RWPE2 (cell line): ENCODE results near the gene SEC14L5.

Experiments
- ATAC-seq: fragments of 200-7000 bp; cut with Tn5 transposase; 3 replicates; pipeline ENCODE4 v1.9.1; 2021; ENCODE audit warnings: low read depth
- DNase-seq: peaks from one replicate; pipeline ENCODE4 v3.0.0-alpha.2; 2020; ENCODE audit warnings: low spot score
- H3K27ac ChIP-seq: fragments of 450-650 bp; 2 replicates; pipeline ENCODE4 v1.5.1; 2017; ENCODE audit warnings: mild to moderate bottlenecking; ENCODE audit not compliant: poor library complexity, severe bottlenecking
- H3K27me3 ChIP-seq: fragments of 250-450 bp; sonication (Bioruptor Pico); 2 replicates; pipeline ENCODE4 v1.5.1; 2021; ENCODE audit warnings: mild to moderate bottlenecking, moderate library complexity; ENCODE audit not compliant: insufficient read depth, poor library complexity, severe bottlenecking
- H3K36me3 ChIP-seq: fragments of 250-450 bp; sonication (Bioruptor Pico); 2 replicates; pipeline ENCODE4 v1.5.1; 2020; ENCODE audit warnings: low read depth, mild to moderate bottlenecking, moderate library complexity
- H3K4me1 ChIP-seq: fragments of 250-450 bp; sonication (Bioruptor Pico); 2 replicates; pipeline ENCODE4 v1.5.1; 2021; ENCODE audit warnings: mild to moderate bottlenecking, moderate library complexity; ENCODE audit not compliant: insufficient read depth, poor library complexity, severe bottlenecking
- H3K4me3 ChIP-seq: fragments of 250-450 bp; sonication (Bioruptor Pico); 2 replicates; pipeline ENCODE4 v1.5.1; 2021; ENCODE audit warnings: mild to moderate bottlenecking, moderate library complexity; ENCODE audit not compliant: severe bottlenecking
- H3K9me3 ChIP-seq: fragments of 250-450 bp; sonication (Bioruptor Pico); 2 replicates; pipeline ENCODE4 v1.5.1; 2021; ENCODE audit warnings: mild to moderate bottlenecking, moderate library complexity; ENCODE audit not compliant: severe bottlenecking
- CTCF ChIP-seq: fragments of 450-650 bp; IDR thresholded peaks from one replicate; pipeline ENCODE4 v1.5.1; 2017; ENCODE audit warnings: mild to moderate bottlenecking, moderate library complexity; ENCODE audit not compliant: poor library complexity, severe bottlenecking

The SEC14L5 gene

GRCh38 chr16:4988647-4989046 is 30.5 kb downstream of the SEC14L5 start:
- H3K4me1 ChIP-seq = no peaks in the 10 kb centered on the region
- DNase-seq = no peak
- H3K36me3 ChIP-seq = no peaks in the 10 kb centered on the region
- H3K27me3 ChIP-seq = peaks cover 26% of the 10 kb centered on the region
- H3K27ac ChIP-seq = no peak overlapping the region
- no peak for ATAC-seq
- no peaks in the 10 kb centered on the region for H3K9me3 ChIP-seq
- no peak overlapping the region for H3K4me3 ChIP-seq
- no peak for TF ChIP-seq CTCF

- no peak for DNase-seq
- ATAC-seq = no peak
- Histone ChIP-seq H3K27ac (no peak overlapping the region), H3K27me3 (peaks cover 26% of the 10 kb centered on the region), H3K36me3 (no peaks in the 10 kb centered on the region), H3K4me1 (no peaks in the 10 kb centered on the region), H3K4me3 (no peak overlapping the region), H3K9me3 (no peaks in the 10 kb centered on the region)
- no peak for TF ChIP-seq CTCF
Measured at GRCh38 chr16:4989391-4990006, 31.4 kb downstream of the SEC14L5 start.

- ATAC-seq (no peak), DNase-seq (no peak)
- no peaks in the 10 kb centered on the region for H3K9me3 ChIP-seq
- H3K4me1 ChIP-seq = no peaks in the 10 kb centered on the region
- peaks cover 26% of the 10 kb centered on the region for H3K27me3 ChIP-seq
- H3K36me3 ChIP-seq = no peaks in the 10 kb centered on the region
- no peak overlapping the region for H3K4me3 ChIP-seq
- no peak for TF ChIP-seq CTCF
- no peak overlapping the region for H3K27ac ChIP-seq
Measured at GRCh38 chr16:4990415-4990814, 32.3 kb downstream of the SEC14L5 start.

- H3K27me3 ChIP-seq = peaks cover 20% of the 10 kb centered on the region
- no peak overlapping the region for H3K27ac ChIP-seq
- DNase-seq = no peak
- H3K4me1 ChIP-seq = no peaks in the 10 kb centered on the region
- H3K4me3 ChIP-seq = no peak overlapping the region
- H3K9me3 ChIP-seq = no peaks in the 10 kb centered on the region
- TF ChIP-seq CTCF = no peak
- H3K36me3 ChIP-seq = no peaks in the 10 kb centered on the region
- no peak for ATAC-seq
Measured at GRCh38 chr16:4991754-4992153, 33.6 kb downstream of the SEC14L5 start.

- Histone ChIP-seq H3K27me3 (no peaks in the 10 kb centered on the region), H3K36me3 (no peaks in the 10 kb centered on the region), H3K9me3 (no peaks in the 10 kb centered on the region), H3K4me1 (no peaks in the 10 kb centered on the region), H3K27ac (no peak overlapping the region), H3K4me3 (no peak overlapping the region)
- ATAC-seq (no peak), DNase-seq (no peak)
- TF ChIP-seq CTCF = no peak
Measured at GRCh38 chr16:4994719-4995434, 36.7 kb downstream of the SEC14L5 start.
